ENCODE results near the gene C2CD4B. TPM values are rescaled to one million over a fixed set of nuclear protein-coding genes. Genes with fewer than 3 reads are reported as not detected.

Gene C2CD4B
- total RNA-seq, 1 experiment from 2014 or later = 0.13 TPM

DNA sequence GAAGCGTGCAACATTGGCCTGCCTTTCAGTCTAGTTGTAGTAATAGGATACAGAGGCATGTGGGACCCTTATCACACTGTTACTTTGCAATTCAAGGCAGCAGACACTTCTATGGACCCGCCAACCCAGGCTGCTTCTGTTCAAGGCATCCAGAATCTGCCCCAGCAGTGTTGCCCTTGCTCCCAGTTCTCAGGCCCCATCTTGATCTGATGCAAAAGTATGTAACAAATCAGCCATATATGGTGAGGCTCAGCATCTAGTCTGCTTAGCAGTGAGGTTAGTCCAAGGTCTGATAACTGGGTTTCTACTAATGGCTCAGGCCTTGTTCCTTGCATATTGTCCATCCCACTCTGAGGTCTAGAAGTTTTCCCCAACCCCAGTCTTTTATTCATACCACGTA lies 17.9 kb downstream of the C2CD4B start:
- no peak for DNase-seq
- H2AK5ac ChIP-seq (ENCODE audit: insufficient read length, low read length) = no peak overlapping the region
- Mint-ChIP-seq H3K27ac (no peak overlapping the region), H3K27me3 (ENCODE audit: low read depth) (peaks cover 7% of the 10 kb centered on the region), H3K9me3 (peaks cover 3 to 7% of the 10 kb centered on the region in 2 experiments; a peak in 2 of 5 replicates), H3K36me3 (ENCODE audit: insufficient read depth in 1 of 3, low read depth in 3 of 3) (0 out of 7 replicates have a peak, but pooled peaks cover 0 to 3% (median 0%) of the 10 kb centered on the region in 3 experiments), H3K4me3 (no peak overlapping the region), H3K4me1 (peaks cover 11% of the 10 kb centered on the region in 2 experiments)
- no peaks in the 10 kb centered on the region for H3K9me3 ChIP-seq (ENCODE audit: control insufficient read depth, low read depth, low read length)
- H3K9ac ChIP-seq (ENCODE audit: extremely low read depth, insufficient read length, low read length) = no peak overlapping the region
- H4K20me1 ChIP-seq (ENCODE audit: control insufficient read depth, insufficient read depth, insufficient read length) = no peaks in the 10 kb centered on the region
- H3K23ac ChIP-seq (ENCODE audit: insufficient read length, low read depth, low read length) = no peak overlapping the region
- no CpG with 5 or more reads among the region's 3 CpGs for WGBS (ENCODE audit: extremely low coverage, insufficient read length, low lambda C conversion rate)
- no peak overlapping the region for H2AFZ ChIP-seq (ENCODE audit: low read length)
- H4K8ac ChIP-seq (replicated peaks; ENCODE audit: insufficient read length, low read depth, low read length) = no peak overlapping the region
- no peaks in the 10 kb centered on the region for H3K27me3 ChIP-seq (ENCODE audit: insufficient read depth, low read length)
- H2BK12ac ChIP-seq (ENCODE audit: insufficient read length, low read depth, low read length) = no peak overlapping the region
- H2BK15ac ChIP-seq (ENCODE audit: low read depth, low read length) = no peak overlapping the region
- no peak overlapping the region for H3K27ac ChIP-seq (ENCODE audit: insufficient read length, low read depth, low read length)
- no peak overlapping the region for H2BK5ac ChIP-seq (ENCODE audit: insufficient read length, low read length)
- no peak overlapping the region for H3K56ac ChIP-seq (ENCODE audit: insufficient read length, low read depth, low read length)
- H3K4me1 ChIP-seq (ENCODE audit: insufficient read depth, low read length) = no peaks in the 10 kb centered on the region
- H4K91ac ChIP-seq (ENCODE audit: insufficient read length, low read depth, low read length) = no peak overlapping the region
- H2BK120ac ChIP-seq (ENCODE audit: low read depth, low read length, poor library complexity, severe bottlenecking) = no peak overlapping the region
- no peak overlapping the region for H2BK20ac ChIP-seq (ENCODE audit: low read depth, low read length, poor library complexity, severe bottlenecking)
- H3K4ac ChIP-seq (ENCODE audit: low read depth, low read length) = no peak overlapping the region
- H3K4me2 ChIP-seq (ENCODE audit: insufficient read depth, insufficient read length, low read length) = no peak overlapping the region
- TF ChIP-seq, protein P1, sequence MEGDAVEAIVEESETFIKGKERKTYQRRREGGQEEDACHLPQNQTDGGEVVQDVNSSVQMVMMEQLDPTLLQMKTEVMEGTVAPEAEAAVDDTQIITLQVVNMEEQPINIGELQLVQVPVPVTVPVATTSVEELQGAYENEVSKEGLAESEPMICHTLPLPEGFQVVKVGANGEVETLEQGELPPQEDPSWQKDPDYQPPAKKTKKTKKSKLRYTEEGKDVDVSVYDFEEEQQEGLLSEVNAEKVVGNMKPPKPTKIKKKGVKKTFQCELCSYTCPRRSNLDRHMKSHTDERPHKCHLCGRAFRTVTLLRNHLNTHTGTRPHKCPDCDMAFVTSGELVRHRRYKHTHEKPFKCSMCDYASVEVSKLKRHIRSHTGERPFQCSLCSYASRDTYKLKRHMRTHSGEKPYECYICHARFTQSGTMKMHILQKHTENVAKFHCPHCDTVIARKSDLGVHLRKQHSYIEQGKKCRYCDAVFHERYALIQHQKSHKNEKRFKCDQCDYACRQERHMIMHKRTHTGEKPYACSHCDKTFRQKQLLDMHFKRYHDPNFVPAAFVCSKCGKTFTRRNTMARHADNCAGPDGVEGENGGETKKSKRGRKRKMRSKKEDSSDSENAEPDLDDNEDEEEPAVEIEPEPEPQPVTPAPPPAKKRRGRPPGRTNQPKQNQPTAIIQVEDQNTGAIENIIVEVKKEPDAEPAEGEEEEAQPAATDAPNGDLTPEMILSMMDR (conservative IDR thresholded peaks at IDR 0.05) = no peak
- no peak overlapping the region for H4K5ac ChIP-seq (ENCODE audit: insufficient read length, low read depth, low read length)
- H3T11ph ChIP-seq (ENCODE audit: low read length) = no peak overlapping the region
- H3K14ac ChIP-seq (ENCODE audit: insufficient read depth, low read length) = no peak overlapping the region
- H3K18ac ChIP-seq (ENCODE audit: insufficient read length, low read depth, low read length) = no peak overlapping the region
- no peaks in the 10 kb centered on the region for H3K79me2 ChIP-seq (ENCODE audit: insufficient read depth, low read length)
- H3K79me1 ChIP-seq (ENCODE audit: insufficient read depth, low read depth, low read length, poor library complexity, severe bottlenecking) = no peaks in the 10 kb centered on the region
- H3K23me2 ChIP-seq (ENCODE audit: insufficient read length, low read depth, low read length, poor library complexity, severe bottlenecking) = no peaks in the 10 kb centered on the region
